HepG2 (cell line): ENCODE data around the gene AHNAK. TPM values are rescaled to one million over a fixed set of nuclear protein-coding genes. Genes with fewer than 3 reads are reported as not detected.

Experiments used
- ATAC-seq: fragments of 200-7000 bp; cut with Tn5 transposase; 3 replicates; pipeline ENCODE4 v1.9.1; 2020; ENCODE audit warnings: mild to moderate bottlenecking, moderate library complexity
- BruUV-seq: library from RNA; stranded (reverse); fragments of 400-500 nt; replicated peaks from 2 replicates; lab custom pipeline; 2021; lab: Mats Ljungman, UMichigan
- CTCF ChIA-PET: fragments of 300-600 bp; formaldehyde crosslinking; extraction: SDS; loops from one replicate; lab custom pipeline; 2021; ENCODE audit warnings: low total read pairs, inconsistent platforms, low intra/inter-chr PET ratio; lab: Yijun Ruan, JAX
- POLR2A ChIA-PET: fragments of 350-600 bp; sonication (Branson Sonifier 250); formaldehyde crosslinking; loops from one replicate; lab custom pipeline; 2020; ENCODE audit warnings: antibody characterized with exemption, inconsistent platforms; lab: Yijun Ruan, JAX
- DNase-seq: peaks from one replicate; pipeline ENCODE4 v3.0.0-alpha.2; 2015; ENCODE audit warnings: low spot score
- FAIRE-seq: peaks from 3 replicates; lab custom pipeline; 2011; peaks lifted over from hg19 to GRCh38; lab: Jason Lieb, UNC
- H2AFZ ChIP-seq: one replicate; pipeline ENCODE4 v1.6.1; 2011; ENCODE audit warnings: low read length, inconsistent platforms
- H3K27ac ChIP-seq: fragments of 300-600 bp; 3 replicates; pipeline ENCODE4 v1.8.0; 2011; ENCODE audit warnings: mixed run types, mild to moderate bottlenecking, mixed read lengths, low read length, inconsistent platforms; ENCODE audit not compliant: insufficient read depth; ENCODE audit errors: extremely low read length
- H3K27me3 ChIP-seq, 2 experiments: fragments of 200-600 bp in 1 of 2; 2 replicates in 1 of 2; 3 replicates in 1 of 2; pipeline versions ENCODE4 v1.6.0 to v1.8.0; 2011; ENCODE audit warnings: low read length in 2 of 2, mild to moderate bottlenecking in 2 of 2, moderate library complexity in 2 of 2, inconsistent platforms in 1 of 2; ENCODE audit not compliant: insufficient read depth in 2 of 2, control insufficient read depth in 1 of 2
- H3K36me3 ChIP-seq, 2 experiments: fragments of 200-600 bp in 1 of 2; replicated peaks in 1 of 2; 2 replicates in 1 of 2; 3 replicates in 1 of 2; pipeline versions ENCODE4 v1.5.1 to v1.8.0; 2011; ENCODE audit warnings: low read length in 2 of 2, inconsistent platforms in 1 of 2; ENCODE audit not compliant: insufficient read depth in 2 of 2, control insufficient read depth in 1 of 2
- H3K4me1 ChIP-seq: 2 replicates; pipeline ENCODE4 v1.5.1; 2012; ENCODE audit warnings: low read length, inconsistent platforms; ENCODE audit not compliant: insufficient read depth
- H3K4me2 ChIP-seq: 2 replicates; pipeline ENCODE4 v1.6.0; 2011; ENCODE audit warnings: low read depth, low read length, inconsistent platforms
- H3K4me3 ChIP-seq, 3 experiments: fragments of 200-600 bp in 1 of 3; sonication (generic), shearing (Covaris generic) in 1 of 3; replicated peaks in 1 of 3; 2 replicates each; pipeline ENCODE4 v1.5.1; 2011 to 2016; ENCODE audit warnings: low read length in 3 of 3, inconsistent platforms in 2 of 3, low read depth in 2 of 3, mild to moderate bottlenecking in 2 of 3, control low read depth in 1 of 3, mixed read lengths in 1 of 3; ENCODE audit not compliant: insufficient read depth in 1 of 3
- H3K79me2 ChIP-seq: one replicate; pipeline ENCODE4 v1.6.1; 2011; ENCODE audit warnings: low read length, inconsistent platforms; ENCODE audit not compliant: insufficient read depth
- H3K9ac ChIP-seq: 2 replicates; pipeline ENCODE4 v1.6.0; 2011; ENCODE audit warnings: mild to moderate bottlenecking, low read depth, low read length, inconsistent platforms; ENCODE audit not compliant: insufficient read depth
- H3K9me3 ChIP-seq: 2 replicates; pipeline ENCODE4 v1.5.1; 2012; ENCODE audit warnings: mild to moderate bottlenecking, low read length
- H4K20me1 ChIP-seq: 2 replicates; pipeline ENCODE4 v1.6.0; 2011; ENCODE audit warnings: inconsistent platforms, mild to moderate bottlenecking, low read length, moderate library complexity; ENCODE audit not compliant: insufficient read depth
- HIC2 ChIP-seq: sonication (generic); formaldehyde crosslinking; IDR thresholded peaks from 2 replicates; pipeline ENCODE4 v1.9.0; 2022; ENCODE audit warnings: low read depth, missing genetic modification reagents
- RBFOX2 ChIP-seq: fragments of 200-400 bp; formaldehyde crosslinking; IDR thresholded peaks from 2 replicates; pipeline ENCODE4 v1.6.1; 2017; ENCODE audit warnings: low read depth, mild to moderate bottlenecking, low read length
- ZKSCAN8 ChIP-seq: IDR thresholded peaks from 2 replicates; pipeline ENCODE4 v1.6.1; 2016; ENCODE audit warnings: borderline replicate concordance, missing genetic modification reagents, missing compliant biosample characterization
- ZNF225 ChIP-seq: sonication (generic); formaldehyde crosslinking; IDR thresholded peaks from 2 replicates; pipeline ENCODE4 v1.4.0; 2020; ENCODE audit warnings: mild to moderate bottlenecking, missing genetic modification reagents
- ZNF354B ChIP-seq: sonication (generic); formaldehyde crosslinking; IDR thresholded peaks from 2 replicates; pipeline ENCODE4 v1.8.0; 2022; ENCODE audit warnings: mild to moderate bottlenecking, missing genetic modification reagents
- ZNF605 ChIP-seq: sonication (generic); formaldehyde crosslinking; IDR thresholded peaks from 2 replicates; pipeline ENCODE4 v1.8.0; 2022; ENCODE audit warnings: mild to moderate bottlenecking, missing genetic modification reagents
- ZNF761 ChIP-seq: sonication (generic); formaldehyde crosslinking; conservative IDR thresholded peaks from 2 replicates; pipeline ENCODE4 v1.4.0; 2020; ENCODE audit warnings: mild to moderate bottlenecking, missing genetic modification reagents
- ZNF841 ChIP-seq: sonication (generic); formaldehyde crosslinking; IDR thresholded peaks from 2 replicates; pipeline ENCODE4 v1.8.1; 2023; ENCODE audit warnings: missing genetic modification reagents, borderline replicate concordance
- WGBS: methylation state at CpG from one replicate; pipeline ENCODE4 v1.1.6; 2017; ENCODE audit warnings: low lambda C conversion rate; 5-methylcytosine and 5-hydroxymethylcytosine counted together
- in situ Hi-C: cut with HindIII; loops from 2 replicates; pipeline ENCODE4 v1.10.0; 2017; ENCODE audit warnings: low pct_unique_long_range_greater_than_20kb; ENCODE audit not compliant: extremely low pct_ligation_motif_present
- intact Hi-C: fragments of 100-400 bp; cut with micrococcal nuclease; formaldehyde crosslinking; loops from one replicate; pipeline ENCODE4 v1.10.0; 2022; ENCODE audit not compliant: unreplicated experiment
- polyA plus RNA-seq, 8 experiments: library from polyadenylated mRNA; depleted of rRNA in 3 of 8; stranded (reverse) in 7 of 8; unstranded in 1 of 8; fragments of >200 nt; fragmentation: Illumina TruSeq in 4 of 8; extraction: Trizol in 4 of 8; gene quantifications; 2 replicates each; pipeline versions ENCODE4 v1.2.1 to v1.2.3, GENCODE V29; 2011 to 2016; ENCODE audit warnings: low read depth in 4 of 8, missing spikeins in 1 of 8, mixed read lengths in 1 of 8; ENCODE audit not compliant: insufficient read depth in 1 of 8
- total RNA-seq, 5 experiments: library from RNA; depleted of rRNA; stranded (reverse); fragments of >200 nt; fragmentation: Illumina TruSeq; extraction: Trizol; gene quantifications; 2 replicates each; pipeline ENCODE4 v1.2.3, GENCODE V29; 2016; ENCODE audit warnings: low read depth in 1 of 5

AHNAK gene
- total and polyA plus RNA-seq, 2 of the 13 experiments (the other 11 are each of a cell fraction or from before 2014, with no cell fraction given), result 23.4 to 25.0 TPM

GRCh38 chr11:62569611-62570010, 23.0 kb upstream of the AHNAK start:
- no peak overlapping the region for H3K27ac ChIP-seq
- DNase-seq (no peak), ATAC-seq (no peak), FAIRE-seq (no peak)
- no peak overlapping the region for H3K4me3 ChIP-seq
- no peak overlapping the region for H3K4me2 ChIP-seq
- POLR2A ChIA-PET, result interaction anchor here (0.6 to 2.2 kb wide), 3 partner anchors 22 to 148 kb away, joined by 3 to 8 read pairs (median 3); partner anchors contain the start of gene TUT1
- peaks cover 68% of the 10 kb centered on the region for H3K79me2 ChIP-seq
- in situ Hi-C loops, result no loop called here
- H3K4me1 ChIP-seq, result peaks cover 80% of the 10 kb centered on the region
- no peaks in the 10 kb centered on the region for H3K9me3 ChIP-seq
- no peak overlapping the region for H3K9ac ChIP-seq
- H4K20me1 ChIP-seq, result peaks cover 16% of the 10 kb centered on the region
- H3K27me3 ChIP-seq, result no peaks in the 10 kb centered on the region; a peak in 1 of 5 replicates
- no TSS peak for BruUV-seq
- H2AFZ ChIP-seq, result no peak overlapping the region
- TF ChIP-seq ZNF605 (CRISPR knock-in tag) (no peak), ZNF761 (CRISPR knock-in tag) (no peak), HIC2 (CRISPR knock-in tag) (no peak), ZNF225 (no peak), ZNF841 (CRISPR knock-in tag) (no peak), ZNF354B (CRISPR knock-in tag) (no peak), RBFOX2 (peak; percentile 58), ZKSCAN8 (CRISPR knock-in tag) (no peak)
- 84% methylated on average over 1 of the region's 1 CpG for WGBS
- intact Hi-C loops, result no loop called here
- peaks cover 17 to 61% of the 10 kb centered on the region in 2 experiments for H3K36me3 ChIP-seq
- CTCF ChIA-PET, result no interaction called here
